ENCODE data around the gene TMEM132A. TPM values are rescaled to one million over a fixed set of nuclear protein-coding genes. Genes with fewer than 3 reads are reported as not detected.

The TMEM132A gene
- total and polyA plus RNA-seq, 10 of the 15 experiments (the other 5 are each of a cell fraction or from before 2014, with no cell fraction given), result 0.16 to 25.0 (median 4.3) TPM

DNA sequence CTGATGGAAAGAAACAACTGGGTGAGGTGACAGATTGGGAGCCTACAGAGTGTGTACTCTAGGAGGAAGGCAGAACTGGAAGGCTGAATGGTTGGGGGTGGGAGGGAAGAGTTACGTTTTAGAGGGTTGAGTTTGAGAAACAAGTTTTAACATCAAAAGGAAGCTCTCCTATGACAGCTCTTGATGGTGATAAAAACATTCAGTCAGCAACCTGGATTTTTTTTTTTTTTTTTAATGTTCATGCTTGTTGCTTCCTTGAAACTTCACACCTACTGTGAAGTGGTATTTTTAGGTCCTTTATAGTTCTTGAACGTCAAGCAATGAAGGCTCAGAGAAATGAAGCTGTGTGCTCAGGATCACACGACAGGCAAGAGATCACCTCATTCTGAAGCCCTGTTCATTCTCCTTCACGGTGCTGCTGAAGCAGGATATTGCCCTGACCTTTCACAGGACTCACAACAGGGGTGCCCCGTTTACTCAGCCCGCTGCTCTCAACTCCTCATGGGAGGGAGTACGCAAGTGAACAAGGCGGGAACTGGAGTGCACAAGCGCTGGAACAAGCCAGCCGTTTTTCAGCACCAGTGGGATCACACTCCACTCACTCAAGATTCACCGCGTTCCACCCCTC lies 11.9 kb upstream of the TMEM132A start:
- Histone ChIP-seq H2AFZ (ENCODE audit: control insufficient read depth, low read depth, low read length) (no peak overlapping the region), H4K20me1 (ENCODE audit: control insufficient read depth, insufficient read depth) (no peaks in the 10 kb centered on the region), H3K9ac (ENCODE audit: control insufficient read depth, insufficient read depth, low read length) (no peak overlapping the region), H3K79me2 (ENCODE audit: control insufficient read depth, insufficient read depth, low read length) (peaks cover 24% of the 10 kb centered on the region), H3K27me3 (replicated peaks in 1 of 2; ENCODE audit: control insufficient read depth in 2 of 2, insufficient read depth in 2 of 2, low read length in 1 of 2) (no peaks in the 10 kb centered on the region), H3K9me3 (replicated peaks; ENCODE audit: control insufficient read depth, insufficient read depth, low read length) (peaks cover 8% of the 10 kb centered on the region), H3K36me3 (ENCODE audit: control insufficient read depth in 2 of 2, insufficient read depth in 2 of 2, low read length in 1 of 2) (no peaks in the 10 kb centered on the region; a peak in 1 of 4 replicates), H3K27ac (ENCODE audit: control insufficient read depth, insufficient read depth) (peak overlapping the region; percentile 94; the same call in 1 of the 2 replicates), H3K4me3 (no peak overlapping the region), H3K4me2 (ENCODE audit: control insufficient read depth, insufficient read depth) (no peak overlapping the region; the same call in 1 of the 2 replicates), H3K4me1 (ENCODE audit: control insufficient read depth, insufficient read depth, low read length) (peaks cover 63% of the 10 kb centered on the region)
- TF ChIP-seq, protein P1, sequence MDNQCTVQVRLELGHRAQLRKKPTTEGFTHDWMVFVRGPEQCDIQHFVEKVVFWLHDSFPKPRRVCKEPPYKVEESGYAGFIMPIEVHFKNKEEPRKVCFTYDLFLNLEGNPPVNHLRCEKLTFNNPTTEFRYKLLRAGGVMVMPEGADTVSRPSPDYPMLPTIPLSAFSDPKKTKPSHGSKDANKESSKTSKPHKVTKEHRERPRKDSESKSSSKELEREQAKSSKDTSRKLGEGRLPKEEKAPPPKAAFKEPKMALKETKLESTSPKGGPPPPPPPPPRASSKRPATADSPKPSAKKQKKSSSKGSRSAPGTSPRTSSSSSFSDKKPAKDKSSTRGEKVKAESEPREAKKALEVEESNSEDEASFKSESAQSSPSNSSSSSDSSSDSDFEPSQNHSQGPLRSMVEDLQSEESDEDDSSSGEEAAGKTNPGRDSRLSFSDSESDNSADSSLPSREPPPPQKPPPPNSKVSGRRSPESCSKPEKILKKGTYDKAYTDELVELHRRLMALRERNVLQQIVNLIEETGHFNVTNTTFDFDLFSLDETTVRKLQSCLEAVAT (IDR thresholded peaks at IDR 0.05), result peak; percentile 41; the same call in 1 of the 2 replicates
- TF ChIP-seq NBN (IDR thresholded peaks at IDR 0.05) (no peak), ZNF384 (IDR thresholded peaks at IDR 0.05; ENCODE audit: borderline replicate concordance, low read depth, low read length) (peak; percentile 56; the same call in 1 of the 2 replicates), NR2C2 (IDR thresholded peaks at IDR 0.05; ENCODE audit: borderline replicate concordance, control insufficient read depth, insufficient read length, low read depth) (no peak), POLR2A (IDR thresholded peaks at IDR 0.05; ENCODE audit: low read depth, low read length) (0 out of 2 replicates have a peak, but pooled peaks have one; percentile 6), IRF5 (IDR thresholded peaks at IDR 0.05; ENCODE audit: borderline replicate concordance) (no peak), SREBF1 (IDR thresholded peaks at IDR 0.05; ENCODE audit: low read length) (no peak), JUNB (IDR thresholded peaks at IDR 0.05) (no peak), ESRRA (IDR thresholded peaks at IDR 0.05; ENCODE audit: low read length) (no peak), HDAC6 (IDR thresholded peaks at IDR 0.05; ENCODE audit: unreplicated experiment) (no peak)
- ChIA-PET RAD21 (ENCODE audit: unreplicated experiment) (interaction anchor here (0.7 to 5.9 kb wide), 8 partner anchors 12 to 740 kb away, joined by 3 to 43 read pairs (median 3); partner anchors contain the start of gene TMEM132A), POLR2A (interaction anchor here (0.6 to 1.8 kb wide), 5 partner anchors 31 to 248 kb away, joined by 3 to 5 read pairs (median 3); partner anchors contain the start of gene VPS37C), CTCF (interaction anchor here (0.7 to 4.5 kb wide), 6 partner anchors 11 to 294 kb away, joined by 3 to 46 read pairs (median 8); no protein-coding TSS in a partner anchor), SMC1A (ENCODE audit: uncharacterized antibody, unreplicated experiment) (interaction anchor here (0.6 to 5.9 kb wide), 8 partner anchors 9 to 1768 kb away, joined by 3 to 76 read pairs (median 4); partner anchors contain the start of genes SLC15A3 and TMEM216)
- intact Hi-C loops (cut with micrococcal nuclease; ENCODE audit: unreplicated experiment), result no loop called here
- FAIRE-seq (no peak), ATAC-seq (no peak), DNase-seq (ENCODE audit: low read depth, low spot score) (no peak)
- no TSS peak for BruUV-seq (replicated peaks)
- 73% methylated on average over 12 of the region's 12 CpGs for WGBS (ENCODE audit: insufficient coverage, insufficient replicate concordance, low lambda C conversion rate, missing lambda C conversion rate)
- in situ Hi-C loops (cut with MboI), result no loop called here
